ENCODE results near the gene HS3ST4.

GRCh38 chr16:26128296-26128695, 436.5 kb downstream of the HS3ST4 start:
- TF ChIP-seq CTCF (optimal IDR thresholded peaks at IDR 0.05 in 1 of 3, IDR thresholded peaks at IDR 0.05 in 1 of 3, conservative IDR thresholded peaks at IDR 0.05 in 1 of 3; ENCODE audit: extremely low read depth in 1 of 3, insufficient read depth in 2 of 3, low read length in 3 of 3) (no peak), EZH2 (IDR thresholded peaks at IDR 0.05; ENCODE audit: low read length) (no peak)
